GM12891 (cell line): ENCODE data around the gene CLRN3.

Experiments used
- DNase-seq: peaks from one replicate; pipeline ENCODE4 v3.0.0; 2011; ENCODE audit warnings: low spot score; ENCODE audit not compliant: insufficient read length
- FAIRE-seq: peaks from 2 replicates; lab custom pipeline; 2011; peaks lifted over from hg19 to GRCh38; lab: Jason Lieb, UNC
- PAX5 ChIP-seq: IDR thresholded peaks from 2 replicates; pipeline ENCODE4 v1.6.1; 2011; ENCODE audit warnings: low read length, moderate library complexity, mild to moderate bottlenecking; ENCODE audit not compliant: insufficient read depth, severe bottlenecking
- POLR2A ChIP-seq: IDR thresholded peaks from 2 replicates; pipeline ENCODE4 v1.6.1; 2011; ENCODE audit warnings: low read depth, low read length, control low read depth
- POLR2AphosphoS5 ChIP-seq: IDR thresholded peaks from 2 replicates; pipeline ENCODE4 v1.6.1; 2011; ENCODE audit warnings: low read depth, low read length, control low read depth
- POU2F2 ChIP-seq: IDR thresholded peaks from 2 replicates; pipeline ENCODE4 v1.6.1; 2011; ENCODE audit warnings: low read depth, mild to moderate bottlenecking, control low read depth, low read length, moderate library complexity
- SPI1 ChIP-seq: IDR thresholded peaks from 2 replicates; pipeline ENCODE4 v1.6.1; 2011; ENCODE audit warnings: low read depth, low read length, control low read depth
- TAF1 ChIP-seq: IDR thresholded peaks from 2 replicates; pipeline ENCODE4 v1.6.1; 2011; ENCODE audit warnings: low read depth, low read length, control low read depth

The CLRN3 gene

GRCh38 chr10:127911218-127911866 lies 18.6 kb upstream of the CLRN3 start:
- TF ChIP-seq POLR2A (no peak), POLR2AphosphoS5 (no peak), TAF1 (no peak), POU2F2 (no peak), PAX5 (no peak), SPI1 (no peak)
- FAIRE-seq (no peak), DNase-seq (no peak)

- FAIRE-seq (no peak), DNase-seq (no peak)
- no peak for TF ChIP-seq POU2F2
- no peak for TF ChIP-seq POLR2AphosphoS5
- TF ChIP-seq POLR2A = no peak
- TF ChIP-seq PAX5 = no peak
- no peak for TF ChIP-seq SPI1
- no peak for TF ChIP-seq TAF1
Measured at GRCh38 chr10:127910464-127910770, 17.7 kb upstream of the CLRN3 start.

- FAIRE-seq (no peak), DNase-seq (no peak)
- TF ChIP-seq TAF1 (no peak), PAX5 (no peak), POLR2A (no peak), POLR2AphosphoS5 (no peak), SPI1 (no peak), POU2F2 (no peak)
Measured at GRCh38 chr10:127909716-127910463, 17.1 kb upstream of the CLRN3 start.

GRCh38 chr10:127908959-127909267 lies 16.2 kb upstream of the CLRN3 start:
- DNase-seq = no peak
- no peak for TF ChIP-seq POLR2AphosphoS5
- no peak for TF ChIP-seq POLR2A
- TF ChIP-seq POU2F2 = no peak
- TF ChIP-seq SPI1 = no peak
- no peak for TF ChIP-seq PAX5
- TF ChIP-seq TAF1 = no peak
- FAIRE-seq = no peak

DNA sequence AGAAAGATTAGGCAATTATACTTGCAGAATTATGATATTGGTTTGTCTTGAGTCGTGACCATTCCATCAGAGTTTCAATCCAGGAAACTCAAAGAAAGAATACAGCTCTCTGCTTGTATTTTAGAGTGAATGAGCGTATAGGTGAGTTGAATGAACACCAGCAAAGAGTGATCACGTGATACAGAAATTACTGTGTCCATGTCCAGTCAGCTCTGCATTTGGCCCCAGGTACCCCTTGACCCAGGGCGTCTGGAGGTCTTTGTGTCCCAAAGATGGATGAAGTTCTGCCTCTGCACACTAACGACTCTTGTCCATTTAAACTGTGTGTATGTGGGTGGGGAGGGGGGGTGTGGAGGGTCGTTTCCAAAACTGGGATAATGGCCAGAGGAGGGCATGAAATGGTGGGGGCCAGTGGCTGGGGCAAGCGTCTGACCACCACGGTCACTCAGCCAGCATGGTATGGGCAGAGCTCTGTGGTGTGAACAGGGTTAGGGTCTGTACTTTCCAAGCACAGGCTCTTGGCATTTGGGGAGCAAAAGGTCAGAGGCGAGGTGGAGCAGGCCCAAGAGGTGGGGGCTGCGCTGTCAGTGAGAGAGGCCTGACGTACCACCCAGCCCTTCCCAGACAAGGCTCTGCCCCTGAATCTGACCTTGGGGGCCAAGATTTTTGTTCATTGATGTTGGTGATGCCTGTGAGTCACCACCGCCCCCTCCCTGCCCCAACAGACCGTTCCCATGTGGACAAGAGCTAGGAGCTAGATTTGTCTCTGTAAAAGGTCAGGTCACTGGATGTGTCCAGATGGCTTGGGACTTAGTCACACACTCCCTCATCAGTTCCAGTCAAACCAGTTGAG lies 15.6 kb upstream of the CLRN3 start:
- no peak for TF ChIP-seq POLR2AphosphoS5
- DNase-seq (no peak), FAIRE-seq (no peak)

GRCh38 chr10:127907411-127908105 lies 14.8 kb upstream of the CLRN3 start:
- DNase-seq = no peak
- FAIRE-seq = no peak
- TF ChIP-seq POLR2A = no peak
- TF ChIP-seq SPI1 = no peak
- TF ChIP-seq POLR2AphosphoS5 = no peak
- no peak for TF ChIP-seq POU2F2
- no peak for TF ChIP-seq TAF1
- no peak for TF ChIP-seq PAX5

DNA sequence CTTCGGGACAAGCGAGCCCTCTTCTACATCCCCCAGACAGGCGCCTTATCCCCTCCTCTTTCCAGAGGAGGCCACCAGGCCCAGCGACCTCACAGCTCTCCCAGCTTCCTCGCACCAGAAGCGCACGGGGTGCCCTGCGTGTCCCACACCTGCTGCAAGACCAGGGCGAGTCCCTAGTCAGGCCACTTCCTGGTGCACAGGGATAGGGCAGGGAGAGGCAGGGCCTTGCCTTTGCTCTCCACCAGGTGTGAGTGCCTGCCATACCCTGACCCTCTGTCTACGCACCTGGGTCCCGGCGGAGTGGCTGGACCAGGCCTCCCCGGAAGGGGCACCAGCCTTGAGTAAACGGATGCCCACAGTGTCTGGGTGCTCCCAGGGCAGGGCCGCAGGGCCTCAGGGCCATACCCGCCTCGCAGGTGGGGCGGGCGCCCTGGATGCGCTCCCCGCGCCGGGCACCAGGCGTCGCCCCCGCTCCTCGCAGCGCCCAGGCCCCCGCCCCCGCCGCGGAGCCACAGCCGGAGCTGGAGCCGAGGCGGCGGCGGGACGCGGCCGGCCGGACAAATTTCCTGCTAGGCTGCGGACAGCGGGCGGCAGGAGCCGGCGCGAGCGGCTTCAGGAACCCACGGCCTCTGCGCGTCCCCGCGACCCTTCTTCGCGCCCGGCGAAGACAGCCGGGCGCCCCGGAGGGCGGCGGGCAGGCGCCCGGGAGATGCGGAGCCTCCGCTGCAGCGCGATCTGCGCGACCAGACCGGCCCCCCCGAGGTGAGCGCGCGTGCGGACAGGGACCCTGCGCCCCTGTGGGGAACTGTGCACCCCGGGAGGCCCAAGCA lies 14.0 kb upstream of the CLRN3 start, which contains the start of gene PTPRE:
Gene PTPRE, plus strand, starts transcription at position 556 of the 830 bp plus-strand sequence. CDS start 133,779 bp downstream, outside the sequence.
- TF ChIP-seq POLR2AphosphoS5 (no peak), POU2F2 (no peak)
- FAIRE-seq (peak; percentile 20), DNase-seq (peak; percentile 78)

DNA sequence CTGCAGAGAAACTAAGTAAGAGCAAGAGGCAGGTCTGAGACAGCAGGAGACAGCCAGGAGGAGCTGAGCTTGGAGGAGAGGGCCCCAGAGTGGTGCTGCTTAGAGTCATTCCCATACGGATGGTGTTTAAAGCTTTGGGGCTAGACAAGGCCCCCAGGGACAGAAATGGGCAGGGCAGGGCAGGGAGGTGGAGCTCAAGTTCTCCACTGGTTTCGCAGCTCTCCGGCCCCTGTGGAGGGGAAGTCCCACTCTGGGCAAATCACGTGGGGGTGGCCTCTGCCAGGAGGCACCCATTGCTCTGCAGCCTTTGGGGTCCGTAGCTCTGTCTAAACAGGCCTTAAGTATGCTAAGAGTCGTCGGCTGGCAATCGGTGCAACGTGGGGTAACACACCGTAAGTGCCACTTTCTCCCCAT lies 13.1 kb upstream of the CLRN3 start:
- TF ChIP-seq PAX5 = no peak
- no peak for TF ChIP-seq POLR2A
- no peak for TF ChIP-seq POLR2AphosphoS5
- TF ChIP-seq POU2F2 = no peak
- no peak for TF ChIP-seq TAF1
- no peak for TF ChIP-seq SPI1
- no peak for FAIRE-seq
- DNase-seq = no peak
